Karpas-422 (cell line): ENCODE measurements around the gene ANKRD31. TPM values are rescaled to one million over a fixed set of nuclear protein-coding genes. Genes with fewer than 3 reads are reported as not detected.
A peak's percentile ranks its signal among the peaks of the same experiment; 100 is the strongest.

ENCODE experiments used
- DNase-seq: peaks from one replicate; pipeline ENCODE4 v3.0.0-alpha.2; 2015
- H2AFZ ChIP-seq: fragments of 200-600 bp; sonication (generic); 2 replicates; pipeline ENCODE4 v1.6.1; 2014; ENCODE audit warnings: antibody characterized with exemption, low read length, mixed read lengths
- H3K27ac ChIP-seq: fragments of 200-600 bp; sonication (generic); 2 replicates; pipeline ENCODE4 v1.5.1; 2014; ENCODE audit warnings: mild to moderate bottlenecking, low read length, moderate library complexity
- H3K27me3 ChIP-seq: fragments of 200-600 bp; sonication (generic); 2 replicates; pipeline ENCODE4 v1.6.1; 2014; ENCODE audit warnings: low read length, mixed read lengths
- H3K36me3 ChIP-seq: fragments of 200-600 bp; sonication (generic); 2 replicates; pipeline ENCODE4 v1.6.1; 2014; ENCODE audit warnings: low read length, mixed read lengths; ENCODE audit not compliant: insufficient read depth
- H3K4me1 ChIP-seq: fragments of 200-600 bp; sonication (generic); 2 replicates; pipeline ENCODE4 v1.6.1; 2014; ENCODE audit warnings: mild to moderate bottlenecking, low read length, mixed read lengths
- H3K4me2 ChIP-seq: fragments of 200-600 bp; sonication (generic); 2 replicates; pipeline ENCODE4 v1.6.1; 2014; ENCODE audit warnings: low read length, low read depth, mild to moderate bottlenecking; ENCODE audit not compliant: poor library complexity, severe bottlenecking
- H3K4me3 ChIP-seq: fragments of 200-600 bp; sonication (generic); 2 replicates; pipeline ENCODE4 v1.5.1; 2014; ENCODE audit warnings: mild to moderate bottlenecking, antibody characterized with exemption, low read length, mixed read lengths
- H3K79me2 ChIP-seq: fragments of 200-600 bp; sonication (generic); 2 replicates; pipeline ENCODE4 v1.6.1; 2014; ENCODE audit warnings: mild to moderate bottlenecking, low read length, mixed read lengths
- H3K9ac ChIP-seq: fragments of 200-600 bp; sonication (generic); 2 replicates; pipeline ENCODE4 v1.6.0; 2014; ENCODE audit warnings: low read length
- H3K9me2 ChIP-seq: fragments of 200-600 bp; sonication (generic), shearing (Covaris generic); replicated peaks from 2 replicates; pipeline ENCODE4 v1.6.0; 2014; ENCODE audit warnings: mild to moderate bottlenecking, low read length, moderate library complexity; ENCODE audit not compliant: insufficient read depth
- H3K9me3 ChIP-seq: fragments of 300-700, 200-600 bp; sonication (generic); 2 replicates; pipeline ENCODE4 v1.6.1; 2014; ENCODE audit warnings: low read length, mixed read lengths
- H4K20me1 ChIP-seq: fragments of 200-600 bp; sonication (generic); 2 replicates; pipeline ENCODE4 v1.6.1; 2014; ENCODE audit warnings: mild to moderate bottlenecking, antibody characterized with exemption, low read length, low read depth; ENCODE audit not compliant: insufficient read depth
- total RNA-seq: library from RNA; depleted of rRNA; stranded (reverse); fragments of >200 nt; shearing (Covaris generic); gene quantifications from 2 replicates; pipeline ENCODE4 v1.2.3, GENCODE V29; 2014; ENCODE audit warnings: low replicate concordance; rRNA removed

ANKRD31 gene
- 0.22 and 0.30 TPM in 2 replicates for total RNA-seq

- Histone ChIP-seq H3K9ac (peak within 1 kb of the TSS; percentile 79), H3K9me3 (no peaks in the 10 kb centered on the region), H3K27ac (no peak within 1 kb of the TSS), H3K4me1 (peaks cover 16% of the 10 kb centered on the region), H3K4me3 (peak within 1 kb of the TSS; percentile 94), H3K79me2 (no peaks in the 10 kb centered on the region), H3K27me3 (no peaks in the 10 kb centered on the region), H2AFZ (peak within 1 kb of the TSS; percentile 100), H3K36me3 (no peaks in the 10 kb centered on the region), H3K4me2 (peak within 1 kb of the TSS; percentile 99), H3K9me2 (no peaks in the 10 kb centered on the region), H4K20me1 (no peaks in the 10 kb centered on the region)
- peak; percentile 95 for DNase-seq
Measured at GRCh38 chr5:75236322-75237316, at the start of gene ANKRD31. ANKRD31 (minus strand) TSS chr5:75236878; CDS start chr5:75236686, 192 bp downstream.

- H3K9me2 ChIP-seq = no peaks in the 10 kb centered on the region
- H3K79me2 ChIP-seq = no peaks in the 10 kb centered on the region
- no peak for DNase-seq
- no peaks in the 10 kb centered on the region for H4K20me1 ChIP-seq
- H3K27ac ChIP-seq = no peak overlapping the region
- H3K36me3 ChIP-seq = no peaks in the 10 kb centered on the region
- H2AFZ ChIP-seq = no peak overlapping the region
- no peak overlapping the region for H3K4me2 ChIP-seq
- H3K9me3 ChIP-seq = no peaks in the 10 kb centered on the region
- H3K4me3 ChIP-seq = no peak overlapping the region
- H3K4me1 ChIP-seq = no peaks in the 10 kb centered on the region
- no peak overlapping the region for H3K9ac ChIP-seq
- no peaks in the 10 kb centered on the region for H3K27me3 ChIP-seq
Measured at GRCh38 chr5:75286211-75286773, 49.6 kb upstream of the ANKRD31 start.

- Histone ChIP-seq H3K9me2 (no peaks in the 10 kb centered on the region), H3K4me1 (no peaks in the 10 kb centered on the region), H3K9ac (no peak overlapping the region), H3K27me3 (no peaks in the 10 kb centered on the region), H3K4me3 (no peak overlapping the region), H3K4me2 (no peak overlapping the region), H3K27ac (no peak overlapping the region), H4K20me1 (no peaks in the 10 kb centered on the region), H3K9me3 (no peaks in the 10 kb centered on the region), H2AFZ (no peak overlapping the region), H3K36me3 (no peaks in the 10 kb centered on the region), H3K79me2 (no peaks in the 10 kb centered on the region)
- DNase-seq = no peak
Measured at GRCh38 chr5:75282581-75282980, 45.9 kb upstream of the ANKRD31 start.

DNA sequence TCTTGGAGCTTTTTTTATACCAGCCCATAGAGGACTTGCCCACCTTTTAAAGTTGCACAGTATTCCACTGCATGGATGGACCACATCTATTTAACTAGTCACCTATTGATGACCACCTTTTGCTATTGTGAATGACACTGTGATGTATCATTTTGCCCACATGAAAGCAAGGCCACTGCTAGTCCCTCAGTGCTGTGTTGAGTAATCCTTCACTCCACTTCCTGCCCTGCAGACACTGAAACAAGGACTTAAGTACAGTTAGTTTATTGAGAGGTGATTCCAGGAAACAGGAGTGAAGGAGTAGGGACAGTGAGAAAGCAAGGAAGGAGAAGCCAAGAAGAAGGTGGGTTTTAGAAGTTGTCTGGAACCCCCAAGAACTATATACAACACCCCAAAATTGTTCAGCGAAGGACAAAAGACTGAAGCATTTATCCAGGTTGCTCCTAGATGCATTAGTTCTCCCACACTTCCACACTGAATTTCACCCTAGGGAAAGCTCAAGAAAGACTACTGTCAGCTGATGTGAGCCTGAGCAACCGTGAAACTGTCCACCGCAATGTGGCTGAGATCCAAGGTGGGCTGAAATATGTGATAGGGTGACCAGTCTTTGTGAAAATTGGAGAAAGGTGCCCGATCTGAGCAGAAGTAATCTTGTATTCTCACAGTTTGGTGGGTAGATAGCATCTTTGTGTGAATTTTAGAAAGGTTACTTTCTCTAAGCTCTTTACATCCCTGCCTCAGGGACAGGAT is 45.2 kb upstream of the ANKRD31 start:
- no peak overlapping the region for H3K27ac ChIP-seq
- no peaks in the 10 kb centered on the region for H3K79me2 ChIP-seq
- H3K4me2 ChIP-seq = no peak overlapping the region
- H3K36me3 ChIP-seq = no peaks in the 10 kb centered on the region
- H4K20me1 ChIP-seq = no peaks in the 10 kb centered on the region
- no peaks in the 10 kb centered on the region for H3K9me3 ChIP-seq
- no peak overlapping the region for H3K9ac ChIP-seq
- H3K27me3 ChIP-seq = no peaks in the 10 kb centered on the region
- no peak overlapping the region for H3K4me3 ChIP-seq
- H3K9me2 ChIP-seq = no peaks in the 10 kb centered on the region
- no peak for DNase-seq
- no peak overlapping the region for H2AFZ ChIP-seq
- no peaks in the 10 kb centered on the region for H3K4me1 ChIP-seq

DNA sequence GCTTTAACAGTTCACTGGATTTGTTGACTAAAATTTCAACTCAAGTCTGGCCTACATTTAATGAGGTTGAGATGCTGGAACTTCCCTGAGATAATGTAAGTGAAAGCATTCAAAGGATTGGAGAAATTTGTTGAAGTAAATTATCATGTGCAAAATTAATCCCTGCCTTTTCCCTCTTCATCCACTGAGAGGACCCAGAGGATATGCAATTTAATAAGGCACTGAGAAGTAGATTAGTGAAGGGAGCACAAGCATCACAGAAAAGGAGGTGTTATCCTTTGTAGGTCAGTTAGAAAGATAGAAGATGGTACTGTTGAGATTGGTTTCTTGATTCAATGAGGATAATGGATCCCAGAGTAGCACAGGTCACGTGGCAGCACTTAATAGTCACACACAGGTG is 42.6 kb upstream of the ANKRD31 start:
- no peaks in the 10 kb centered on the region for H3K4me1 ChIP-seq
- no peak for DNase-seq
- no peak overlapping the region for H3K27ac ChIP-seq
- no peak overlapping the region for H2AFZ ChIP-seq
- H3K79me2 ChIP-seq = no peaks in the 10 kb centered on the region
- no peaks in the 10 kb centered on the region for H3K9me2 ChIP-seq
- no peaks in the 10 kb centered on the region for H3K27me3 ChIP-seq
- no peaks in the 10 kb centered on the region for H3K9me3 ChIP-seq
- no peak overlapping the region for H3K4me3 ChIP-seq
- H3K9ac ChIP-seq = no peak overlapping the region
- H4K20me1 ChIP-seq = no peaks in the 10 kb centered on the region
- H3K36me3 ChIP-seq = no peaks in the 10 kb centered on the region
- no peak overlapping the region for H3K4me2 ChIP-seq

GRCh38 chr5:75277463-75277862 is 40.8 kb upstream of the ANKRD31 start:
- Histone ChIP-seq H3K27ac (no peak overlapping the region), H3K9ac (no peak overlapping the region), H3K79me2 (no peaks in the 10 kb centered on the region), H4K20me1 (no peaks in the 10 kb centered on the region), H3K9me3 (no peaks in the 10 kb centered on the region), H3K4me2 (no peak overlapping the region), H3K9me2 (no peaks in the 10 kb centered on the region), H3K36me3 (no peaks in the 10 kb centered on the region), H3K27me3 (no peaks in the 10 kb centered on the region), H2AFZ (no peak overlapping the region), H3K4me1 (no peaks in the 10 kb centered on the region), H3K4me3 (no peak overlapping the region)
- DNase-seq = no peak

- H3K9me2 ChIP-seq = no peaks in the 10 kb centered on the region
- H3K27ac ChIP-seq = no peak overlapping the region
- H3K9me3 ChIP-seq = no peaks in the 10 kb centered on the region
- no peaks in the 10 kb centered on the region for H3K79me2 ChIP-seq
- H3K27me3 ChIP-seq = no peaks in the 10 kb centered on the region
- no peak overlapping the region for H3K9ac ChIP-seq
- H3K4me2 ChIP-seq = no peak overlapping the region
- H3K4me3 ChIP-seq = no peak overlapping the region
- no peaks in the 10 kb centered on the region for H3K4me1 ChIP-seq
- no peak for DNase-seq
- no peaks in the 10 kb centered on the region for H3K36me3 ChIP-seq
- no peaks in the 10 kb centered on the region for H4K20me1 ChIP-seq
- no peak overlapping the region for H2AFZ ChIP-seq
Measured at GRCh38 chr5:75275756-75276155, 39.1 kb upstream of the ANKRD31 start.

DNA sequence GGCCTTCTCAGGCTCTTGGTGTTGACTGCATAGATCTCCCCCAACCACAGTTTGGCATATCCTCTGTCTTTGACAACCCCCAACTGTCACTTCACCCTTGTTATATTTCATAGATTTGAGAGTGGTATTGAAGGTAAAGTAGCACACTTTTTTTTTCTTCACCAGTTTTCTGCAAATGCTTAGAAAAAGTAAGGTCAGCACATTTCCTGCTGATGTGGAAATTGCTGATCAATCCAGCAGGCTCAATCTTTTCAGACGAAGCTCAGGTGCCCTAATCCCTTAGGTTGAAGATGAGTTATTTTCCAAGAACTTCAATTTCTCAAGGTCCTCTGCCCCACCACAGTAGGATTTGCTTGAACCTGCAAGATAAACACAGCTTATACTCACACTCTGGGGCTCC is 38.5 kb upstream of the ANKRD31 start:
- no peaks in the 10 kb centered on the region for H3K27me3 ChIP-seq
- no peak overlapping the region for H3K9ac ChIP-seq
- no peaks in the 10 kb centered on the region for H3K9me2 ChIP-seq
- no peak overlapping the region for H3K4me2 ChIP-seq
- no peaks in the 10 kb centered on the region for H3K36me3 ChIP-seq
- no peaks in the 10 kb centered on the region for H4K20me1 ChIP-seq
- H3K79me2 ChIP-seq = no peaks in the 10 kb centered on the region
- no peak overlapping the region for H3K4me3 ChIP-seq
- DNase-seq = no peak
- H2AFZ ChIP-seq = no peak overlapping the region
- H3K4me1 ChIP-seq = no peaks in the 10 kb centered on the region
- H3K27ac ChIP-seq = no peak overlapping the region
- no peaks in the 10 kb centered on the region for H3K9me3 ChIP-seq
